K562 (cell line): ENCODE results near the gene CASKIN2. TPM values are rescaled to one million over a fixed set of nuclear protein-coding genes. Genes with fewer than 3 reads are reported as not detected.

ENCODE experiments used
- ATF7 ChIP-seq: fragments of 450-650 bp; IDR thresholded peaks from 2 replicates; pipeline ENCODE4 v1.7.1; 2014; ENCODE audit warnings: mild to moderate bottlenecking, moderate library complexity
- CEBPG ChIP-seq, 3 experiments: fragments of 200-800 bp in 1 of 3; sonication (Bioruptor generic) in 1 of 3; sonication (generic) in 1 of 3; formaldehyde crosslinking in 1 of 3; IDR thresholded peaks in 2 of 3; conservative IDR thresholded peaks in 1 of 3; 2 replicates each; pipeline versions ENCODE4 v1.6.1 to v1.8.0; 2016 to 2022; ENCODE audit warnings: missing compliant biosample characterization in 2 of 3, missing genetic modification characterization in 2 of 3, mild to moderate bottlenecking in 1 of 3, missing genetic modification reagents in 1 of 3
- CTBP1 ChIP-seq: fragments of 450-650 bp; IDR thresholded peaks from 2 replicates; pipeline ENCODE4 v1.6.1; 2016; ENCODE audit warnings: borderline replicate concordance
- DPF2 ChIP-seq: fragments of 450-650 bp; IDR thresholded peaks from 2 replicates; pipeline ENCODE4 v1.6.1; 2016
- ELF2 ChIP-seq: fragments of 250-450 bp; sonication (Bioruptor Pico); IDR thresholded peaks from 2 replicates; pipeline ENCODE4 v1.5.0; 2021; ENCODE audit warnings: mild to moderate bottlenecking
- GABPB1 ChIP-seq: sonication (generic); formaldehyde crosslinking; IDR thresholded peaks from 2 replicates; pipeline ENCODE4 v1.8.0; 2022; ENCODE audit warnings: mild to moderate bottlenecking, missing genetic modification reagents
- GMEB1 ChIP-seq: fragments of 250-450 bp; sonication (Bioruptor Pico); IDR thresholded peaks from 2 replicates; pipeline ENCODE4 v1.4.0; 2020; ENCODE audit warnings: mild to moderate bottlenecking
- HCFC1 ChIP-seq: IDR thresholded peaks from 2 replicates; pipeline ENCODE4 v1.6.1; 2012; ENCODE audit warnings: low read depth, low read length, improper control_type of control experiment
- HNRNPH1 ChIP-seq: fragments of 200-400 bp; formaldehyde crosslinking; optimal IDR thresholded peaks from 2 replicates; pipeline ENCODE3; 2017; ENCODE audit warnings: low read depth, mild to moderate bottlenecking, low read length, moderate library complexity
- L3MBTL2 ChIP-seq: fragments of 450-650 bp; IDR thresholded peaks from 2 replicates; pipeline ENCODE4 v1.6.1; 2016; ENCODE audit warnings: mild to moderate bottlenecking, moderate library complexity
- NR2C2 ChIP-seq, 2 experiments: fragments of 200-800 bp in 1 of 2; sonication (Bioruptor generic) in 1 of 2; sonication (generic) in 1 of 2; formaldehyde crosslinking in 1 of 2; IDR thresholded peaks; 2 replicates each; pipeline versions ENCODE4 v1.6.1 to v1.8.0; 2016 to 2022; ENCODE audit warnings: mild to moderate bottlenecking in 1 of 2, missing compliant biosample characterization in 1 of 2, missing genetic modification characterization in 1 of 2, missing genetic modification reagents in 1 of 2
- RB1 ChIP-seq: fragments of 450-650 bp; IDR thresholded peaks from 2 replicates; pipeline ENCODE4 v1.6.1; 2017; ENCODE audit warnings: low read depth, mild to moderate bottlenecking
- SMARCE1 ChIP-seq: fragments of 450-650 bp; IDR thresholded peaks from 2 replicates; pipeline ENCODE4 v1.7.1; 2016; ENCODE audit warnings: mild to moderate bottlenecking
- SP1 ChIP-seq: sonication (generic); formaldehyde crosslinking; IDR thresholded peaks from 2 replicates; pipeline ENCODE4 v1.8.1; 2022; ENCODE audit warnings: mild to moderate bottlenecking, missing genetic modification reagents
- TOE1 ChIP-seq, 2 experiments: fragments of 450-650 bp in 1 of 2; sonication (generic) in 1 of 2; formaldehyde crosslinking in 1 of 2; IDR thresholded peaks; 2 replicates each; pipeline versions ENCODE4 v1.7.1 to v1.8.0; 2016 to 2022; ENCODE audit warnings: borderline replicate concordance in 2 of 2, mild to moderate bottlenecking in 2 of 2, antibody characterized with exemption in 1 of 2, inconsistent platforms in 1 of 2, low read depth in 1 of 2, missing genetic modification reagents in 1 of 2, moderate library complexity in 1 of 2
- ZNF280B ChIP-seq: fragments of 250-450 bp; sonication (Bioruptor Pico); IDR thresholded peaks from 2 replicates; pipeline ENCODE4 v1.5.1; 2021; ENCODE audit warnings: mild to moderate bottlenecking
- ZNF311 ChIP-seq: fragments of 250-450 bp; sonication (Bioruptor Pico); IDR thresholded peaks from 2 replicates; pipeline ENCODE4 v1.4.0; 2020; ENCODE audit warnings: mild to moderate bottlenecking, moderate library complexity
- ZNF398 ChIP-seq: fragments of 250-450 bp; sonication (Bioruptor Pico); IDR thresholded peaks from 2 replicates; pipeline ENCODE4 v1.8.0; 2021; ENCODE audit warnings: moderate library complexity, mild to moderate bottlenecking, inconsistent platforms
- ZNF561 ChIP-seq: fragments of 450-650 bp; formaldehyde crosslinking; conservative IDR thresholded peaks from 2 replicates; pipeline ENCODE4 v1.4.0; 2020; ENCODE audit warnings: mild to moderate bottlenecking, moderate library complexity
- polyA plus RNA-seq, 8 experiments: library from polyadenylated mRNA; depleted of rRNA in 4 of 8; stranded (reverse) in 5 of 8; unstranded in 3 of 8; fragments of >200 nt; fragmentation: Nextera tagmentation in 2 of 8; fragmentation: Illumina TruSeq in 1 of 8; extraction: Ambion mirVana in 2 of 8; extraction: Trizol in 1 of 8; gene quantifications; 2 replicates each; pipeline versions ENCODE4 v1.2.1 to v1.2.3, GENCODE V29; 2011 to 2014; ENCODE audit warnings: inconsistent platforms in 1 of 8, missing spikeins in 1 of 8
- total RNA-seq, 7 experiments: library from RNA; depleted of rRNA in 6 of 7; stranded (reverse); fragments of >200 nt in 6 of 7; fragmentation: Illumina TruSeq in 2 of 7; extraction: Trizol in 2 of 7; gene quantifications; 2 replicates each; pipeline versions ENCODE4 v1.2.1 to v1.2.3, GENCODE V29; 2011 to 2021; ENCODE audit warnings: low replicate concordance in 1 of 7
- TF ChIP-seq, protein P1 (sequence below): sonication (generic); formaldehyde crosslinking; IDR thresholded peaks from 2 replicates; pipeline ENCODE4 v1.8.0; 2022; ENCODE audit warnings: mild to moderate bottlenecking, missing genetic modification reagents
- TF ChIP-seq, protein P2 (sequence below): sonication (generic); formaldehyde crosslinking; IDR thresholded peaks from 2 replicates; pipeline ENCODE4 v1.8.1; 2022; ENCODE audit warnings: missing genetic modification reagents

Gene CASKIN2
- total and polyA plus RNA-seq, 9 of the 15 experiments (the other 6 are each of a cell fraction or from before 2014, with no cell fraction given): 0.01 to 12.2 (median 2.1) TPM

DNA sequence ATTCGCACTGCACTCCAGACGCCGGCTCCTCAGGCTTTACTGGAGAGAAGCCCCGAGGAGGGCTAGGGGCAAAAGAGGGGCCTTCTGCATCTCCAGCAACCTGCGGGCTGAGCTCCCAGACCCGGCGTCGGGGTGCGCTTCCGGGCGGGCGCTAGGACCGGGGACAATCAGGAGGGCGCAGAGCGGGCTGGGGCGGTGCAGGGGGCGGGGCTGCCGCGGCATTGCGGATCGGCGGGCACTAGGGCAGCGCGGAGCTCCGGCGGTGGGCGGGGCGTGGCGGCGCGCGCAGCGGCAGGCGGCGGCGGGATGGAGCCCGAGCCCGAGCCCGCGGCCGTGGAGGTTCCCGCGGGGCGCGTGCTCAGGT lies 900 bp upstream of the CASKIN2 start, which contains the start of gene TSEN54 (continued):
- TF ChIP-seq NR2C2 (CRISPR knock-in tag; IDR thresholded peaks at IDR 0.05) (no peak), NR2C2 (tag; IDR thresholded peaks at IDR 0.05) (peak; percentile 65; the same call in 1 of the 2 replicates), HNRNPH1 (no peak), GABPB1 (peak; percentile 56; the same call in 1 of the 2 replicates), ZNF311 (CRISPR knock-in tag) (no peak), CEBPG (CRISPR knock-in tag; IDR thresholded peaks at IDR 0.05) (no peak), CEBPG (tag; conservative IDR thresholded peaks at IDR 0.05 in 1 of 2, IDR thresholded peaks at IDR 0.05 in 1 of 2) (no peak), ZNF561 (CRISPR knock-in tag) (no peak), DPF2 (no peak), ZNF280B (no peak), TOE1 (IDR thresholded peaks at IDR 0.05; ENCODE audit: borderline replicate concordance) (peak; percentile 96), TOE1 (CRISPR knock-in tag; IDR thresholded peaks at IDR 0.05; ENCODE audit: borderline replicate concordance, low read depth) (no peak), HCFC1 (no peak; the same call in 1 of the 2 replicates), ELF2 (peak; percentile 85), CTBP1 (peak; percentile 28; the same call in 1 of the 2 replicates), ZNF398 (CRISPR knock-in tag) (no peak), GMEB1 (peak; percentile 49; the same call in 1 of the 2 replicates), RB1 (peak; percentile 97), ATF7 (no peak), L3MBTL2 (no peak), SP1 (CRISPR knock-in tag) (peak; percentile 86), SMARCE1 (no peak; the same call in 1 of the 2 replicates)
- TF ChIP-seq, protein P1, sequence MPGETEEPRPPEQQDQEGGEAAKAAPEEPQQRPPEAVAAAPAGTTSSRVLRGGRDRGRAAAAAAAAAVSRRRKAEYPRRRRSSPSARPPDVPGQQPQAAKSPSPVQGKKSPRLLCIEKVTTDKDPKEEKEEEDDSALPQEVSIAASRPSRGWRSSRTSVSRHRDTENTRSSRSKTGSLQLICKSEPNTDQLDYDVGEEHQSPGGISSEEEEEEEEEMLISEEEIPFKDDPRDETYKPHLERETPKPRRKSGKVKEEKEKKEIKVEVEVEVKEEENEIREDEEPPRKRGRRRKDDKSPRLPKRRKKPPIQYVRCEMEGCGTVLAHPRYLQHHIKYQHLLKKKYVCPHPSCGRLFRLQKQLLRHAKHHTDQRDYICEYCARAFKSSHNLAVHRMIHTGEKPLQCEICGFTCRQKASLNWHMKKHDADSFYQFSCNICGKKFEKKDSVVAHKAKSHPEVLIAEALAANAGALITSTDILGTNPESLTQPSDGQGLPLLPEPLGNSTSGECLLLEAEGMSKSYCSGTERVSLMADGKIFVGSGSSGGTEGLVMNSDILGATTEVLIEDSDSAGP (CRISPR knock-in tag): no peak
- TF ChIP-seq, protein P2, sequence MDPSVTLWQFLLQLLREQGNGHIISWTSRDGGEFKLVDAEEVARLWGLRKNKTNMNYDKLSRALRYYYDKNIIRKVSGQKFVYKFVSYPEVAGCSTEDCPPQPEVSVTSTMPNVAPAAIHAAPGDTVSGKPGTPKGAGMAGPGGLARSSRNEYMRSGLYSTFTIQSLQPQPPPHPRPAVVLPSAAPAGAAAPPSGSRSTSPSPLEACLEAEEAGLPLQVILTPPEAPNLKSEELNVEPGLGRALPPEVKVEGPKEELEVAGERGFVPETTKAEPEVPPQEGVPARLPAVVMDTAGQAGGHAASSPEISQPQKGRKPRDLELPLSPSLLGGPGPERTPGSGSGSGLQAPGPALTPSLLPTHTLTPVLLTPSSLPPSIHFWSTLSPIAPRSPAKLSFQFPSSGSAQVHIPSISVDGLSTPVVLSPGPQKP (CRISPR knock-in tag): no peak
